Measurements from ENCODE around the gene EFHC2. TPM values are rescaled to one million over a fixed set of nuclear protein-coding genes. Genes with fewer than 3 reads are reported as not detected.

EFHC2 gene
- polyA plus RNA-seq, 12 donors: 0.15 to 3.4 (median 0.36) TPM; not detected in 2

- DNase-seq: no peak
Observed at GRCh38 chrX:44155126-44155525, 188.3 kb downstream of the EFHC2 start.

GRCh38 chrX:44152852-44153251 lies 190.6 kb downstream of the EFHC2 start:
- DNase-seq: no peak

- no peak for DNase-seq
Observed at GRCh38 chrX:44147130-44147529, 196.3 kb downstream of the EFHC2 start.

GRCh38 chrX:44144177-44144945 lies 199.1 kb downstream of the EFHC2 start:
- no peak for DNase-seq

GRCh38 chrX:44143061-44143602 lies 200.3 kb downstream of the EFHC2 start:
- no peak for DNase-seq

GRCh38 chrX:44130189-44130588 lies 213.3 kb downstream of the EFHC2 start:
- no peak for DNase-seq

- no peak for DNase-seq
Observed at GRCh38 chrX:44113337-44113736, 230.1 kb downstream of the EFHC2 start.

GRCh38 chrX:44106864-44107263 lies 236.6 kb downstream of the EFHC2 start:
- DNase-seq: no peak

GRCh38 chrX:44105228-44105913 lies 238.1 kb downstream of the EFHC2 start:
- DNase-seq: no peak

- no peak for DNase-seq
Observed at GRCh38 chrX:44104699-44105098, 238.8 kb downstream of the EFHC2 start.

- DNase-seq: no peak
Observed at GRCh38 chrX:44101281-44101680, 242.2 kb downstream of the EFHC2 start.

- DNase-seq: no peak
Observed at GRCh38 chrX:44099366-44099765, 244.1 kb downstream of the EFHC2 start.

Other genes starting within 250 kb of the EFHC2 start
- 10 to 100 TPM in 11 of 12 donors, not detected in 1; 11.4 to 22.5 (median 15.0) TPM for gene FUNDC1, start 199.2 kb upstream of the EFHC2 start, polyA plus RNA-seq (ENCODE audit: insufficient read length in 12 of 12)